HFFc6 (cell line): ENCODE data around the gene TSPAN31. TPM values are rescaled to one million over a fixed set of nuclear protein-coding genes. Genes with fewer than 3 reads are reported as not detected.

Experiments
- DNase-seq: peaks from one replicate; pipeline ENCODE4 v3.0.0-alpha.2; 2018
- H3K27ac Mint-ChIP-seq: 2 replicates; pipeline ENCODE4 v1.8.0; 2020; ENCODE audit warnings: mild to moderate bottlenecking, mixed read lengths
- H3K27me3 Mint-ChIP-seq: 2 replicates; pipeline ENCODE4 v1.8.0; 2021; ENCODE audit warnings: mild to moderate bottlenecking, moderate library complexity, mixed read lengths; ENCODE audit not compliant: insufficient read depth
- H3K36me3 Mint-ChIP-seq: 2 replicates; pipeline ENCODE4 v1.8.0; 2021; ENCODE audit warnings: low read depth, mixed read lengths
- H3K4me1 Mint-ChIP-seq: 2 replicates; pipeline ENCODE4 v1.8.0; 2020; ENCODE audit warnings: low read depth, mixed read lengths
- H3K4me3 Mint-ChIP-seq: 2 replicates; pipeline ENCODE4 v1.8.0; 2020; ENCODE audit warnings: mild to moderate bottlenecking, moderate library complexity, mixed read lengths
- H3K9me3 Mint-ChIP-seq: 2 replicates; pipeline ENCODE4 v1.8.0; 2020; ENCODE audit warnings: mild to moderate bottlenecking, mixed read lengths
- CTCF ChIP-seq: fragments of 200-600 bp; sonication (generic); IDR thresholded peaks from 2 replicates; pipeline ENCODE4 v1.5.0; 2021; ENCODE audit warnings: antibody characterized with exemption, mild to moderate bottlenecking
- total RNA-seq, 6 experiments: library from RNA; stranded (reverse); fragmentation: NEBNext Ultra II Directional; extraction: Animal tissue kit (Norgen Biotek cat#: 25700); gene quantifications; 2 replicates in 1 of 6; 3 replicates in 5 of 6; pipeline ENCODE4 v1.2.3, GENCODE V29; 2021

TSPAN31 gene
- total RNA-seq, 6 experiments from 2014 or later: 20.3 to 32.3 (median 24.3) TPM

- Mint-ChIP-seq H3K4me1 (peaks cover 48% of the 10 kb centered on the region), H3K27ac (no peak overlapping the region), H3K36me3 (peaks cover 22% of the 10 kb centered on the region), H3K9me3 (no peaks in the 10 kb centered on the region), H3K4me3 (no peak overlapping the region), H3K27me3 (peaks cover 4% of the 10 kb centered on the region)
- TF ChIP-seq CTCF: no peak
- DNase-seq: no peak
Observed at GRCh38 chr12:57767876-57768275, 23.0 kb downstream of the TSPAN31 start.

- TF ChIP-seq CTCF: no peak
- Mint-ChIP-seq H3K9me3 (no peaks in the 10 kb centered on the region), H3K4me1 (peaks cover 53% of the 10 kb centered on the region), H3K27me3 (peaks cover 4% of the 10 kb centered on the region), H3K4me3 (no peak overlapping the region; the same call in 1 of the 2 replicates), H3K36me3 (peaks cover 25% of the 10 kb centered on the region), H3K27ac (no peak overlapping the region)
- no peak for DNase-seq
Observed at GRCh38 chr12:57769594-57769993, 24.8 kb downstream of the TSPAN31 start.

DNA sequence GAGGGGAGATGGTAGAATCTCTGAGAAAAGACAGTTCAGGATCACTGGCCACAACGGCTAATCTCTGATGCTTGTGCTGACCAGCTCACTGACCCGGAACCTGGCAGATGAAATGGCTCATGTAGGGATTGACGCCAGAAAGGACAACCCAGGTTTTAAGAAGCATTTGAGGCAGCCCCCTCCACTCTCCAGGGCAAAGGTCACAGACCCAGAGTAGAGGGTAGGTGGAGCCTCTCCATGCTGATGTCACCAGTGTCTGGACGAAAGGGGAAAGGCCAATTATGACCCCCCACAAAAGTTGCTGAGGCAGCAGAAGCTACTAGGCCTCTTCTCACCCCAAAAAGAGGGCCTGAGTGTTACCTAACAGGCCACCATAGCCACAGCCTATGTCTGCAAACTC lies 25.9 kb downstream of the TSPAN31 start:
- TF ChIP-seq CTCF: no peak
- H3K36me3 Mint-ChIP-seq: peaks cover 29% of the 10 kb centered on the region
- H3K9me3 Mint-ChIP-seq: no peaks in the 10 kb centered on the region
- peaks cover 4% of the 10 kb centered on the region for H3K27me3 Mint-ChIP-seq
- H3K27ac Mint-ChIP-seq: peak overlapping the region; percentile 100; the same call in 1 of the 2 replicates
- H3K4me3 Mint-ChIP-seq: peak overlapping the region; percentile 99
- DNase-seq: no peak
- peaks cover 49% of the 10 kb centered on the region for H3K4me1 Mint-ChIP-seq

DNA sequence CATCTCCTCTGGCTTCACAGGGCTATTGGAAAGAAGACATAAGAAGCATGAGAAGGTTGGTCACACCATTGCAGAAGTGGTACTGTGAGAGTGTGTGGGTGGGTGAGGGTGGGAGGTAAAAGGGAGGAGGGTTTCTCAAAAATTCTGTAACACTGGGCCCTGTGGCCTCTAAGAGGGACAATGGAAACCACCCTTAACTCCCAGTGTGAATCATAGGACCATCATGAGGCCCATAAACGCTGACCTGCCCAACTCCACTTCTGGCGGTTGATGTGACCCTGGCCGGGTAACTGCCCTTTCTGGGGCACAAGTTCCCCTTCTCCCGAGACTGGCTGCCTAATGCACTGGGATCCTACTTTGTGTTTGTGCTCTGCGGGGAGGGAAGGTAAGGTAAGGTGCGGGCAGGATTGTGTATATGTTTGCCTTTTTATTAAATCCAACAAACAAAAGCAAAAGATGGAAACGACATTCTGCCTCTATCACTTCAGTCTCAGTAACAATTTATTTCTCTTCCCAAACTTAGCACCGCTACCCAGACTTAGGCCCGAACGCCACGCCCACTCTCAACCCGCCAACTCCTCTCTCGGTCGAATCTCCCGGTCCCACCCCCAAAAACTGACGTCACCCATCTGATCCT lies 26.5 kb downstream of the TSPAN31 start:
- peak; percentile 80 for DNase-seq
- Mint-ChIP-seq H3K36me3 (peaks cover 35% of the 10 kb centered on the region), H3K4me3 (peak overlapping the region; percentile 99), H3K27me3 (peaks cover 2% of the 10 kb centered on the region), H3K4me1 (peaks cover 45% of the 10 kb centered on the region), H3K9me3 (no peaks in the 10 kb centered on the region), H3K27ac (peak overlapping the region; percentile 100)
- TF ChIP-seq CTCF: no peak

DNA sequence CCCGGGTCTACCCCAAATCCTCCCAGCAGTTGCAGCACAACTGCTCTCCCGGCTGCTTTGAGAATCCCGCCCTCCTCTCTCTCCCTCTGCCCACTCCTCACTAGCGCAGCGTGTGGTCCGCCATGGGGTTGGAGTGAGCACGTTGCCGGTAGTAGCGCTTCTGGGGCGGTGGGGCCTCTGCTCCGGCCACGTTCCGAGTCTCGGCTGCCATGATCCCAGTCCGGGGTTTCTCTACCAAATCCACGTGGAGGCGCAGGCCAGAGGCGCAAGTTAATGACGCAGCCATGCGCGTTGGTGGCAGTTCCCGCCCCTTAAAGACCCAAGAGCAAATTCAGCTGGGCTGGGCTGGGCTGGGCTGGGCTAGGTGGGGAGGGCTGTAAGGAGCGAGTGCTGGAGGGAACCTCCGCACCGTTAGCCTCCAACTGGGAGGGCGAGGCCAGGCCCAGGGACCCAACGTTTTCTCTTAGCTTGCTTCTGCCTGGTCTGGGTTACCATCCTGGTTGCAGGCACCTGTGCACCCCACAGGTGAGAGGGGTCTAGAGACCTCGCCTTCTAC lies 27.1 kb downstream of the TSPAN31 start, which contains the start of gene METTL1:
Gene METTL1 (minus strand): TSS at position 233 of the 556 bp plus-strand sequence. CDS start 22 bp downstream, at position 211.
- no peaks in the 10 kb centered on the region for H3K9me3 Mint-ChIP-seq
- peak within 1 kb of the TSS; percentile 100 for H3K27ac Mint-ChIP-seq
- H3K36me3 Mint-ChIP-seq: peaks cover 35% of the 10 kb centered on the region
- peak within 1 kb of the TSS; percentile 99 for H3K4me3 Mint-ChIP-seq
- peak; percentile 94 for DNase-seq
- peaks cover 39% of the 10 kb centered on the region for H3K4me1 Mint-ChIP-seq
- TF ChIP-seq CTCF: no peak
- peaks cover 2% of the 10 kb centered on the region for H3K27me3 Mint-ChIP-seq
